Raji (cell line): Measurements from ENCODE around the gene CFAP46.

Source experiments
- POLR2A ChIP-seq: IDR thresholded peaks from 2 replicates; pipeline ENCODE4 v1.6.1; 2011; ENCODE audit warnings: low read depth, low read length, control low read depth; ENCODE audit not compliant: insufficient read depth

The CFAP46 gene

GRCh38 chr10:132942101-132943057 is at the start of gene CFAP46:
Gene CFAP46, minus strand, starts transcription at chr10:132942570. Its CDS starts 86 bp downstream, at chr10:132942484.
- no peak for TF ChIP-seq POLR2A

GRCh38 chr10:132991706-132992432 is 49.5 kb upstream of the CFAP46 start:
- no peak for TF ChIP-seq POLR2A

- TF ChIP-seq POLR2A: no peak
These were observed 48.5 kb upstream of the CFAP46 start for GRCh38 chr10:132990684-132991545.

- no peak for TF ChIP-seq POLR2A
These were observed 47.4 kb upstream of the CFAP46 start for GRCh38 chr10:132989476-132990415.

- TF ChIP-seq POLR2A: no peak
These were observed 46.6 kb upstream of the CFAP46 start for GRCh38 chr10:132988988-132989387.

GRCh38 chr10:132987671-132988571 is 45.6 kb upstream of the CFAP46 start:
- TF ChIP-seq POLR2A: no peak

GRCh38 chr10:132986978-132987377 is 44.6 kb upstream of the CFAP46 start:
- no peak for TF ChIP-seq POLR2A

GRCh38 chr10:132986576-132986975 is 44.2 kb upstream of the CFAP46 start:
- no peak for TF ChIP-seq POLR2A

GRCh38 chr10:132986076-132986475 is 43.7 kb upstream of the CFAP46 start:
- no peak for TF ChIP-seq POLR2A

- TF ChIP-seq POLR2A: no peak
These were observed 43.2 kb upstream of the CFAP46 start for GRCh38 chr10:132985546-132985900.

GRCh38 chr10:132984801-132985545 is 42.6 kb upstream of the CFAP46 start:
- TF ChIP-seq POLR2A: no peak

- TF ChIP-seq POLR2A: no peak
These were observed 41.6 kb upstream of the CFAP46 start for GRCh38 chr10:132984008-132984295.
